IMR-90 (cell line): ENCODE measurements around the gene GPRIN2. TPM values are rescaled to one million over a fixed set of nuclear protein-coding genes. Genes with fewer than 3 reads are reported as not detected.
A peak's percentile ranks its signal among the peaks of the same experiment; 100 is the strongest.

Experiments
- ATAC-seq: fragments of 200-7000 bp; cut with Tn5 transposase; 2 replicates; pipeline ENCODE4 v1.9.1; 2020; ENCODE audit warnings: low read depth, mild to moderate bottlenecking, moderate library complexity
- BruUV-seq: library from RNA; stranded (reverse); fragments of 400-500 nt; replicated peaks from 2 replicates; lab custom pipeline; 2021; lab: Mats Ljungman, UMichigan
- CTCF ChIA-PET: fragments of 300-600 bp; formaldehyde crosslinking; extraction: SDS; loops from one replicate; lab custom pipeline; 2021; ENCODE audit warnings: antibody characterized with exemption; lab: Yijun Ruan, JAX
- POLR2A ChIA-PET: fragments of 300-600 bp; sonication (Branson Sonifier 250); formaldehyde crosslinking; loops from one replicate; lab custom pipeline; 2022; ENCODE audit warnings: antibody characterized with exemption; ENCODE audit not compliant: unreplicated experiment; lab: Charles Lee
- DNase-seq: peaks from one replicate; pipeline ENCODE4 v3.0.0; 2013
- H2AFZ ChIP-seq: replicated peaks from 2 replicates; pipeline ENCODE3; 2013; ENCODE audit warnings: low read length, mild to moderate bottlenecking; ENCODE audit not compliant: poor library complexity
- H2AK5ac ChIP-seq: 2 replicates; pipeline ENCODE4 v1.6.1; 2013; ENCODE audit warnings: low read depth, low read length, inconsistent platforms
- H2AK9ac ChIP-seq: replicated peaks from 2 replicates; pipeline ENCODE3; 2013; ENCODE audit warnings: mild to moderate bottlenecking, low read depth, low read length, moderate library complexity; ENCODE audit not compliant: poor library complexity
- H2BK120ac ChIP-seq: 2 replicates; pipeline ENCODE4 v1.6.1; 2013; ENCODE audit warnings: low read depth, low read length, inconsistent platforms
- H2BK15ac ChIP-seq: 3 replicates; pipeline ENCODE4 v1.6.1; 2013; ENCODE audit warnings: low read depth, low read length, inconsistent platforms
- H2BK20ac ChIP-seq: 2 replicates; pipeline ENCODE4 v1.6.1; 2013; ENCODE audit warnings: low read depth, mild to moderate bottlenecking, inconsistent platforms, low read length, moderate library complexity
- H2BK5ac ChIP-seq: 2 replicates; pipeline ENCODE4 v1.6.1; 2013; ENCODE audit warnings: mild to moderate bottlenecking, low read depth, low read length, inconsistent platforms; ENCODE audit not compliant: poor library complexity, severe bottlenecking
- H3K14ac ChIP-seq: replicated peaks from 2 replicates; pipeline ENCODE4 v1.6.1; 2013; ENCODE audit warnings: low read depth, low read length, inconsistent platforms
- H3K18ac ChIP-seq: 2 replicates; pipeline ENCODE4 v1.6.1; 2013; ENCODE audit warnings: low read depth, low read length, control low read depth
- H3K23ac ChIP-seq: 2 replicates; pipeline ENCODE4 v1.6.1; 2013; ENCODE audit warnings: low read depth, low read length, inconsistent platforms
- H3K27ac ChIP-seq: 2 replicates; pipeline ENCODE4 v1.5.1; 2013; ENCODE audit warnings: mild to moderate bottlenecking, control low read depth, low read length; ENCODE audit not compliant: insufficient read depth
- H3K27me3 ChIP-seq: 2 replicates; pipeline ENCODE4 v1.6.1; 2013; ENCODE audit warnings: low read length; ENCODE audit not compliant: control insufficient read depth, insufficient read depth
- H3K36me3 ChIP-seq: 2 replicates; pipeline ENCODE4 v1.6.1; 2013; ENCODE audit warnings: low read length, mixed read lengths; ENCODE audit not compliant: control insufficient read depth, insufficient read depth
- H3K4ac ChIP-seq: 2 replicates; pipeline ENCODE4 v1.6.1; 2013; ENCODE audit warnings: low read depth, low read length, inconsistent platforms
- H3K4me1 ChIP-seq: 2 replicates; pipeline ENCODE4 v1.6.1; 2013; ENCODE audit warnings: low read length, mixed read lengths; ENCODE audit not compliant: control insufficient read depth, insufficient read depth
- H3K4me2 ChIP-seq: 2 replicates; pipeline ENCODE4 v1.6.1; 2013; ENCODE audit warnings: low read depth, mild to moderate bottlenecking, control low read depth, low read length, moderate library complexity
- H3K4me3 ChIP-seq: 2 replicates; pipeline ENCODE4 v1.5.1; 2013; ENCODE audit warnings: low read depth, mild to moderate bottlenecking, control low read depth, low read length, moderate library complexity; ENCODE audit not compliant: insufficient read depth
- H3K56ac ChIP-seq: 2 replicates; pipeline ENCODE4 v1.6.1; 2013; ENCODE audit warnings: low read length, inconsistent platforms; ENCODE audit not compliant: insufficient read depth; ENCODE audit errors: extremely low read depth
- H3K79me1 ChIP-seq, 2 experiments: 2 replicates each; pipeline ENCODE4 v1.6.1; 2013; ENCODE audit warnings: low read length in 2 of 2, inconsistent platforms in 1 of 2, low read depth in 1 of 2
- H3K9ac ChIP-seq: 2 replicates; pipeline ENCODE4 v1.6.1; 2013; ENCODE audit warnings: low read depth, low read length, control low read depth
- H3K9me1 ChIP-seq: 2 replicates; pipeline ENCODE4 v1.6.1; 2013; ENCODE audit warnings: low read length, inconsistent platforms; ENCODE audit not compliant: insufficient read depth
- H3K9me3 ChIP-seq: 2 replicates; pipeline ENCODE4 v1.6.1; 2013; ENCODE audit warnings: low read length; ENCODE audit not compliant: control insufficient read depth, insufficient read depth
- H4K20me1 ChIP-seq: 2 replicates; pipeline ENCODE4 v1.6.1; 2013; ENCODE audit warnings: low read length, inconsistent platforms; ENCODE audit not compliant: insufficient read depth
- H4K5ac ChIP-seq: 2 replicates; pipeline ENCODE4 v1.6.1; 2013; ENCODE audit warnings: mild to moderate bottlenecking, low read depth, low read length, control low read depth
- H4K8ac ChIP-seq, 2 experiments: 2 replicates each; pipeline ENCODE4 v1.6.1; 2013; ENCODE audit warnings: low read depth in 2 of 2, low read length in 2 of 2, control low read depth in 1 of 2, inconsistent platforms in 1 of 2
- H4K91ac ChIP-seq: 2 replicates; pipeline ENCODE4 v1.6.1; 2013; ENCODE audit warnings: low read depth, low read length, inconsistent platforms; ENCODE audit not compliant: insufficient read depth
- RCOR1 ChIP-seq: IDR thresholded peaks from 2 replicates; pipeline ENCODE4 v1.6.1; 2012; ENCODE audit warnings: mild to moderate bottlenecking, low read length, improper control_type of control experiment; ENCODE audit not compliant: insufficient replicate concordance
- RFX5 ChIP-seq: IDR thresholded peaks from 2 replicates; pipeline ENCODE4 v1.8.0; 2012; ENCODE audit warnings: low read depth, mild to moderate bottlenecking, low read length, moderate library complexity
- SMC3 ChIP-seq: fragments of 150-350 bp; IDR thresholded peaks from 2 replicates; pipeline ENCODE4 v1.6.1; 2016; ENCODE audit warnings: low read depth, mild to moderate bottlenecking, antibody characterized with exemption, low read length, moderate library complexity
- WGBS, 2 experiments: methylation state at CpG; one replicate each; pipeline versions ENCODE4 v1.1.5 to v1.1.7; 2013; ENCODE audit warnings: missing lambda C conversion rate in 2 of 2; ENCODE audit not compliant: insufficient read length in 1 of 2; ENCODE audit errors: extremely low coverage in 2 of 2; 5-methylcytosine and 5-hydroxymethylcytosine counted together
- dilution Hi-C: fragments of 300-500 bp; cut with HindIII; formaldehyde crosslinking; loops from one replicate; pipeline ENCODE4 v1.14.3; 2018; ENCODE audit warnings: low sequenced_read_pairs; ENCODE audit not compliant: unreplicated experiment
- in situ Hi-C: fragments of 300-500 bp; cut with MboI; formaldehyde crosslinking; loops from 3 replicates; pipeline ENCODE4 v1.14.3; 2019; ENCODE audit warnings: low sequenced_read_pairs, inconsistent platforms, mixed read lengths
- intact Hi-C: fragments of 100-400 bp; cut with micrococcal nuclease; formaldehyde crosslinking; loops from 2 replicates; pipeline ENCODE4 v1.10.0; 2022
- polyA plus RNA-seq, 3 experiments: library from polyadenylated mRNA; depleted of rRNA; stranded (reverse); fragments of >200 nt; gene quantifications; 2 replicates each; pipeline ENCODE4 v1.2.3, GENCODE V29; 2012; ENCODE audit warnings: low replicate concordance in 1 of 3
- total RNA-seq: library from RNA; depleted of rRNA; stranded (reverse); fragments of >200 nt; gene quantifications from 2 replicates; pipeline ENCODE4 v1.2.3, GENCODE V29; 2012

Gene GPRIN2
- total and polyA plus RNA-seq, 2 of the 4 experiments (the other 2 are of a cell fraction): under 0.01 TPM; not detected in 1

DNA sequence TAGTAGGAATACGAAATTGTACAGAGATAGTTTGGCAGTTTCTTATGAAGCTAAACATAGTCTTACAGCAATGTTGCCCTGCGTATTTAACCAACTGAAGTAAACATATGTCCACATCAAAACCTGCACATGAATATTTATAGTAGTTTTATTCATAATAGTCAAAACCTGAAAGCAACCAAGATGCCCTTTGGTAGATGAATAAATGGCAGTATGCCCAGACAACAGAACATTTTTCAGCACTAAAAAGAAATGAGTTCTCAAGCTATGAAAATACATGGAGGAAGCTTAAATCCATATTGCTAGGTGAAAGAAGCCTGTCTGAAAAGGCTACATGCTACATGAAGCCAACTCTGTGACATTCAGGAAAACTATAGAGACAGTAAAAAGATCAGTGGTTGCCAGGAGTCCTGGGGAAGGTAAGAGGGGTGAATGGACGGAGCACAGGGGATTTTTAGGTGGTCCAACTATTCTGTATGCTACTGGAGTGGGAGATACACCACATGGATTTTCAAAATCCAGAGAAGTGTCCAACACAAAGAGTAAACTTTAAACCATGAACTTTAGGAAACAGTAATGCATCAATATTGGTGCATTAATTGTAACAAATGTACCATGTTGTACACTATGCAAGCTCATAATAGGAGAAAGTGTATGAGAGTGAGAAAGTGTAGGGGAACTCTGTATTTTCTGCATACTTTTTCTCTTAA lies 17.6 kb downstream of the GPRIN2 start:
- Histone ChIP-seq H3K4me3 (no peak overlapping the region), H2BK5ac (peak overlapping the region; percentile 74), H2BK120ac (peak overlapping the region; percentile 82), H3K23ac (peak overlapping the region; percentile 57), H2BK20ac (peak overlapping the region; percentile 85), H3K79me1 (0 out of 4 replicates have a peak, but pooled peaks cover 0 to 3% of the 10 kb centered on the region in 2 experiments), H3K18ac (peak overlapping the region; percentile 93), H4K20me1 (no peaks in the 10 kb centered on the region), H3K56ac (peak overlapping the region; percentile 21; the same call in 1 of the 2 replicates), H3K36me3 (no peaks in the 10 kb centered on the region), H3K9ac (no peak overlapping the region), H2AFZ (no peak overlapping the region), H3K27me3 (no peaks in the 10 kb centered on the region), H4K5ac (peak overlapping the region; percentile 79), H4K91ac (peak overlapping the region; percentile 94), H2AK9ac (no peak overlapping the region), H3K4ac (peak overlapping the region; percentile 73), H3K14ac (peak overlapping the region; percentile 19), H2AK5ac (peak overlapping the region; percentile 17; the same call in 1 of the 2 replicates), H4K8ac (peak overlapping the region; percentile 30 to 56; a peak in 3 of 4 replicates), H3K27ac (peak overlapping the region; percentile 64; the same call in 1 of the 2 replicates), H3K4me1 (peaks cover 20% of the 10 kb centered on the region), H3K9me3 (no peaks in the 10 kb centered on the region), H2BK15ac (peak overlapping the region; percentile 42; the same call in 2 of the 3 replicates), H3K4me2 (no peak overlapping the region), H3K9me1 (peaks cover 17% of the 10 kb centered on the region)
- dilution Hi-C loops: no loop called here
- CTCF ChIA-PET: interaction anchor here (2.0 kb wide), 1 partner anchor 27 kb away, joined by 5 read pairs; no protein-coding TSS in a partner anchor
- POLR2A ChIA-PET: no interaction called here
- no CpG with 5 or more reads among the region's 3 CpGs for WGBS, 2 experiments
- in situ Hi-C loops: loop anchor here (25.0 kb wide), 2 partner anchors 873 to 1552 kb away; partner anchors contain the start of gene DEPP1
- DNase-seq (peak; percentile 35), ATAC-seq (no peak)
- TF ChIP-seq RFX5 (no peak), RCOR1 (no peak), SMC3 (no peak)
- intact Hi-C loops: no loop called here
- BruUV-seq: no TSS peak
